ENCODE results near the gene PLXNC1.

PLXNC1 gene

DNA sequence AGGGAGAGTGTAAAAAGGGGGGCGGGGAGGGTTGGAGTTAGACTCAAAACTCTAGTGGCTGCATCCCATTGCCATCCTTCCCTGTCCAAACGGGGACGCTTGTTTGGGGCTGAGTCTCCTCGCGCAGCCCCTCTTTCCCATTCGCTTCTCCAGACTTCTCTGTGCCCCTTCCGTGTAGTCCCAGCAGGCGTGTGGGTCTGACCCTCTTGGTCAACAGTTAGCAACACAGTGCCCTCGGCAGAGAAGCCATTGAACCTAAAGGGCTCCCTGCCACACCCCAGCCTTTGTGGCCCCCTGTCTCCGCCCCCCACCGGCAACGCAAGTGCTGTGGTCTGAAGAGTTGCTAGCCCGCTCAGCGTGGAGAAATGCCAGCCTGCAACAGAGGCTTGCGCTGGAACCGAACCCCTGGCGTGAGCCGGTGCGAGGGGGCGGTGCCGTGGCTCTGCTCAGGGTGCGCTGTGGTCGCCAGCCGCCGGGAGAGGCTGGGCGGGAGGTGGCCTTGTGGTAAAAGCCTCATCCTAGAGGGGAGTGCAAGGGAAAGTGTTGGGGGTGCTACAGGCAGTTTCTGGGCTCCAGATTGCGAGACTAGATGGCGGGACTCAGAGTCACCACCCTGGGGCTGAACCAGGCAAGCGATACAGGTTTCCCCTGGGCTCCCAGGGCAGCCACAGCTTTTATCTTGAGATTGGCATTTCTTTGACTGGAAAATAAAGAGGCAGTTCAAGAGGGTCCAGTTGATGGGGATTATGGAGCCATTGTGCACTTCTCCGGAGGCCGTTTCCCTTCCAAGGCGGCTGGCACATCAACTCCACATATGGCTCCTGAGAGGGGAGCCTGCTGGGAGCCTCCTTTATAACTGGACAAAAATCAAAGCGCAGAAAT lies 2.1 kb downstream of the PLXNC1 start:
- Histone ChIP-seq H3K27ac (replicated peaks) (no peak overlapping the region), H3K4me3 (replicated peaks; ENCODE audit: insufficient read depth, low read length) (peak overlapping the region; percentile 59), H3K27me3 (ENCODE audit: insufficient read depth, poor library complexity, severe bottlenecking) (peaks cover 7% of the 10 kb centered on the region)
- peak in 1 of 2 experiments; percentile 45 for DNase-seq (ENCODE audit: low read depth in 1 of 2, low spot score in 1 of 2)
- TF ChIP-seq, protein P1, sequence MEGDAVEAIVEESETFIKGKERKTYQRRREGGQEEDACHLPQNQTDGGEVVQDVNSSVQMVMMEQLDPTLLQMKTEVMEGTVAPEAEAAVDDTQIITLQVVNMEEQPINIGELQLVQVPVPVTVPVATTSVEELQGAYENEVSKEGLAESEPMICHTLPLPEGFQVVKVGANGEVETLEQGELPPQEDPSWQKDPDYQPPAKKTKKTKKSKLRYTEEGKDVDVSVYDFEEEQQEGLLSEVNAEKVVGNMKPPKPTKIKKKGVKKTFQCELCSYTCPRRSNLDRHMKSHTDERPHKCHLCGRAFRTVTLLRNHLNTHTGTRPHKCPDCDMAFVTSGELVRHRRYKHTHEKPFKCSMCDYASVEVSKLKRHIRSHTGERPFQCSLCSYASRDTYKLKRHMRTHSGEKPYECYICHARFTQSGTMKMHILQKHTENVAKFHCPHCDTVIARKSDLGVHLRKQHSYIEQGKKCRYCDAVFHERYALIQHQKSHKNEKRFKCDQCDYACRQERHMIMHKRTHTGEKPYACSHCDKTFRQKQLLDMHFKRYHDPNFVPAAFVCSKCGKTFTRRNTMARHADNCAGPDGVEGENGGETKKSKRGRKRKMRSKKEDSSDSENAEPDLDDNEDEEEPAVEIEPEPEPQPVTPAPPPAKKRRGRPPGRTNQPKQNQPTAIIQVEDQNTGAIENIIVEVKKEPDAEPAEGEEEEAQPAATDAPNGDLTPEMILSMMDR (IDR thresholded peaks at IDR 0.05; ENCODE audit: insufficient read depth, low read length), result no peak
- TF ChIP-seq POLR2AphosphoS5 (IDR thresholded peaks at IDR 0.05; ENCODE audit: low read depth), result no peak
- TF ChIP-seq GABPA (IDR thresholded peaks at IDR 0.05; ENCODE audit: low read depth), result no peak
- no peak for TF ChIP-seq SPI1 (IDR thresholded peaks at IDR 0.05; ENCODE audit: borderline replicate concordance, low read depth)
- TF ChIP-seq, protein P2, sequence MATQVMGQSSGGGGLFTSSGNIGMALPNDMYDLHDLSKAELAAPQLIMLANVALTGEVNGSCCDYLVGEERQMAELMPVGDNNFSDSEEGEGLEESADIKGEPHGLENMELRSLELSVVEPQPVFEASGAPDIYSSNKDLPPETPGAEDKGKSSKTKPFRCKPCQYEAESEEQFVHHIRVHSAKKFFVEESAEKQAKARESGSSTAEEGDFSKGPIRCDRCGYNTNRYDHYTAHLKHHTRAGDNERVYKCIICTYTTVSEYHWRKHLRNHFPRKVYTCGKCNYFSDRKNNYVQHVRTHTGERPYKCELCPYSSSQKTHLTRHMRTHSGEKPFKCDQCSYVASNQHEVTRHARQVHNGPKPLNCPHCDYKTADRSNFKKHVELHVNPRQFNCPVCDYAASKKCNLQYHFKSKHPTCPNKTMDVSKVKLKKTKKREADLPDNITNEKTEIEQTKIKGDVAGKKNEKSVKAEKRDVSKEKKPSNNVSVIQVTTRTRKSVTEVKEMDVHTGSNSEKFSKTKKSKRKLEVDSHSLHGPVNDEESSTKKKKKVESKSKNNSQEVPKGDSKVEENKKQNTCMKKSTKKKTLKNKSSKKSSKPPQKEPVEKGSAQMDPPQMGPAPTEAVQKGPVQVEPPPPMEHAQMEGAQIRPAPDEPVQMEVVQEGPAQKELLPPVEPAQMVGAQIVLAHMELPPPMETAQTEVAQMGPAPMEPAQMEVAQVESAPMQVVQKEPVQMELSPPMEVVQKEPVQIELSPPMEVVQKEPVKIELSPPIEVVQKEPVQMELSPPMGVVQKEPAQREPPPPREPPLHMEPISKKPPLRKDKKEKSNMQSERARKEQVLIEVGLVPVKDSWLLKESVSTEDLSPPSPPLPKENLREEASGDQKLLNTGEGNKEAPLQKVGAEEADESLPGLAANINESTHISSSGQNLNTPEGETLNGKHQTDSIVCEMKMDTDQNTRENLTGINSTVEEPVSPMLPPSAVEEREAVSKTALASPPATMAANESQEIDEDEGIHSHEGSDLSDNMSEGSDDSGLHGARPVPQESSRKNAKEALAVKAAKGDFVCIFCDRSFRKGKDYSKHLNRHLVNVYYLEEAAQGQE (IDR thresholded peaks at IDR 0.05; ENCODE audit: insufficient replicate concordance, low read depth), result no peak

DNA sequence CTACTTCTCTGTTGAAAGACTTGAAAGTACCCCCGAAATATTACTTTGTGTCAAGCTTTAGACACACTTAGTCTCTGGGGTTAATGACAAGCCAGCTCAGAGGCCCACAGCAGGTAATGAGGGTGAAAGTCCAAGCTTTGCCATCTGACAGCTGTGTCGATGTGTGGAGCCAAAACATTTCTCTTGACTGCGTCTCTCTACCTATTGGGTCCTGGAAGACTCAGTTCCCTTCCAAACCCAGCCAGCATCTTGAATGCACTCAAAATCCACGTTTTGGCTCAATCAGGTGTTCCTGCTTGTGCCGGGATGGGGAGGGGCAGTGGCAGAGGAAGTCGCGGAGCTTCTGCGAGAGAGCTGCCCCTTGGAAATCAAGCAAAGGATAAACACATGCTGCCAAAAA lies 3.2 kb downstream of the PLXNC1 start:
- TF ChIP-seq GABPA (IDR thresholded peaks at IDR 0.05; ENCODE audit: low read depth), result no peak
- TF ChIP-seq, protein P2 (IDR thresholded peaks at IDR 0.05; ENCODE audit: insufficient replicate concordance, low read depth), result no peak
- Histone ChIP-seq H3K4me3 (replicated peaks; ENCODE audit: insufficient read depth, low read length) (no peak overlapping the region), H3K27ac (replicated peaks) (no peak overlapping the region), H3K27me3 (ENCODE audit: insufficient read depth, poor library complexity, severe bottlenecking) (peaks cover 7% of the 10 kb centered on the region)
- no peak for DNase-seq (ENCODE audit: low read depth in 1 of 2, low spot score in 1 of 2)

DNA sequence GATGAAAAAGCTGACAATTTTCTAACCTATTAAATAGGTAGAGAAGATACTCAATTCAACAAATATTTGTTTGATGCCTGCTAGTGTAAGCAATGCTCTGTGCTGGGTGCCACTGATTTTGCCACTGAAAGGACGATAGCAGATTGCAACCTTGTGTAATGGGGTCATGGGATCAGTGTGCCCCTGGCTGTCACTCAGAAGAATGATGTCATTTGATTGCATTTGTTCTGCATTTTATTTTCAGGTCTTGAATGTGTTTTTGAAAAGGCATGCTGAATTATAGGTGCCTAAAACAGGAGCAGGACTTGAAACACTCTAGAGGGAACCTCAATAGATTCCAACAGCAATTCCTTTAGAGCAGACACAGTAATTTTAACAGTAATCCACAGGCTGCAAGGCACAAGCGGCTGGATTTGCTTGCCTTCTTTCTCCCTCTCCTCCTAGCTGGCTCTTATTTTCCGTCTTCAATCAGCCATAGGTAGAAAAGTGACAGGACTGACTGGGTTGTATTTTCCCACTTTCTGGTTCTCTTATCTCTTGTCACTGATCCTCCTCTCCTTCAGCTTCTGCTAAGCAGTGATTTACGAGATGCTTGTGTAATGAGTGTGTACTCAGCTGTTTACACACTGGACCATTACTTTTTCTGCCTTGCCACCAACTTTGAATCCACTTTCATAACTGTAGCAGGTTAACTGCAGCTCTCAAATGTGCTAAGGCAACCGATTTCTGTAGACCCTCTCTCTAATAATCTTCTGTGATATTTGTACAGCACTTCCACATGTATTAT lies 4.1 kb downstream of the PLXNC1 start:
- H3K27me3 ChIP-seq (ENCODE audit: insufficient read depth, poor library complexity, severe bottlenecking), result peaks cover 3% of the 10 kb centered on the region
- TF ChIP-seq, protein P1 (IDR thresholded peaks at IDR 0.05; ENCODE audit: insufficient read depth, low read length), result no peak
- TF ChIP-seq SPI1 (IDR thresholded peaks at IDR 0.05; ENCODE audit: borderline replicate concordance, low read depth) (no peak), GABPA (IDR thresholded peaks at IDR 0.05; ENCODE audit: low read depth) (no peak), POLR2AphosphoS5 (IDR thresholded peaks at IDR 0.05; ENCODE audit: low read depth) (no peak)
- TF ChIP-seq, protein P2 (IDR thresholded peaks at IDR 0.05; ENCODE audit: insufficient replicate concordance, low read depth), result no peak
- no peak overlapping the region for H3K4me3 ChIP-seq (replicated peaks; ENCODE audit: insufficient read depth, low read length)
- DNase-seq (ENCODE audit: low read depth in 1 of 2, low spot score in 1 of 2), result no peak
- no peak overlapping the region for H3K27ac ChIP-seq (replicated peaks)

All from HL-60 (cell line).